Pancreas (tissue), 10 donors: Measurements from ENCODE around the gene OPCML. TPM values are rescaled to one million over a fixed set of nuclear protein-coding genes. Genes with fewer than 3 reads are reported as not detected.

ENCODE experiments used
- ATAC-seq, 4 donors: fragments of 200-7000 bp; cut with Tn5 transposase; one replicate each; pipeline versions ENCODE4 v1.8.0 to v1.9.1; 2020; ENCODE audit warnings: mild to moderate bottlenecking in 4 of 4, moderate library complexity in 4 of 4
- DNase-seq, 6 donors: peaks; one replicate each; pipeline ENCODE4 v3.0.0-alpha.2; 2020
- FAIRE-seq: peaks from 2 replicates; lab custom pipeline; 2012; peaks lifted over from hg19 to GRCh38; lab: Jason Lieb, UNC
- H3K27ac ChIP-seq, 4 donors: fragments of 200-600 bp; sonication (generic); 1 replicate in 3 of 4; 2 replicates in 1 of 4; pipeline versions ENCODE4 v1.5.0 to v1.8.0; 2020
- H3K27me3 ChIP-seq, 4 donors: fragments of 200-600 bp; one replicate each; pipeline ENCODE4 v1.8.0; 2021
- H3K36me3 ChIP-seq, 3 donors: fragments of 200-600 bp; sonication (generic) in 1 of 3; one replicate each; pipeline versions ENCODE4 v1.5.0 to v1.8.0; 2020 to 2021
- H3K4me1 ChIP-seq, 3 donors: fragments of 200-600 bp; one replicate each; pipeline ENCODE4 v1.8.0; 2021
- H3K4me3 ChIP-seq, 4 donors: fragments of 200-600 bp; sonication (generic) in 2 of 4; one replicate each; pipeline versions ENCODE4 v1.5.0 to v1.8.0; 2020 to 2021
- H3K9me3 ChIP-seq, 4 donors: fragments of 200-600 bp; one replicate each; pipeline ENCODE4 v1.8.0; 2021
- CTCF ChIP-seq, 4 donors: fragments of 200-600 bp; sonication (generic) in 3 of 4; IDR thresholded peaks; one replicate each; pipeline versions ENCODE4 v1.5.0 to v1.8.0; 2021; ENCODE audit warnings: antibody characterized with exemption in 4 of 4
- WGBS, 2 donors: extraction: QIAGEN DNeasy Blood & Tissue Kit; methylation state at CpG; one replicate each; pipeline ENCODE4 v1.1.7; 2013; 5-methylcytosine and 5-hydroxymethylcytosine counted together
- intact Hi-C, 3 donors: fragments of 100-400 bp; cut with DNase I; formaldehyde crosslinking; loops; one replicate each; pipeline versions ENCODE4 v1.11.1 to v1.14.2; 2022
- polyA plus RNA-seq, 2 donors: library from polyadenylated mRNA; stranded (reverse); fragments of 200-250 nt; gene quantifications; one replicate each; pipeline ENCODE4 v1.2.3, GENCODE V29; 2013
- total RNA-seq, 6 donors: library from RNA; stranded (reverse); fragmentation: NEBNext Ultra II Directional in 4 of 6; extraction: Animal tissue kit (Norgen Biotek cat#: 25700) in 4 of 6; gene quantifications; one replicate each; pipeline versions ENCODE4 v1.2.1 to v1.2.4, GENCODE V29; 2021 to 2023
- donor health status: healthy with polysubstance abuse.
- donor health status: DM: no; HTN: no; CAD: no; lungs with moderate emphysema.
- donor health status: DM: no; HTN: no; CAD: no.
- donor health status: control.
- donor health status: control.
- donor health status: Bipolar disorder and iron deficiency.
- donor health status: DM: yes; HTN: yes; CAD: no.
- donor health status: DM: no; HTN: no; CAD: no.
- donor health status: DM: no; HTN: no; CAD: no.
- donor health status: DM: yes; HTN: yes; CAD: no.

OPCML gene
- total and polyA plus RNA-seq, 8 donors: 0.05 to 0.31 (median 0.19) TPM

DNA sequence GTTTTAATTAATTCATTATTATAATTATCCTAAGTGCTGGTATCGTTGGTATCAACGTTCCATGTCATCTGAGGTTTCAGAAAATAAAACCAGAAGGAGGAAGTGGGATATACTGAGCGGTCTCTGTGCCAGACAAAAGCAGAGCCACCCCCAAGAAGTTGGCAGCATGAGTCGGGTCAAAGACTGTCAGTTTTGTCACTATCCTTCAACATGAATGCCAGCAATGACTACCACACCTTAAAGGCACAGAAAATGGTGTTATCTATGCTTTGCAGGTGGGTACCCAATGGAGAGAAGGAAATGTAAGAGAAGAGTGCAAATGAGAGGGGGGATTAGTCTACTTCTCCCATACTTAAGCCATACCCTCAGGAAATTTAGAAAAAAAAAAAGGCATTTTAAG, 408.5 kb downstream of the OPCML start:
- FAIRE-seq (no peak), ATAC-seq (no peak), DNase-seq (no peak)
- intact Hi-C loops: no loop called here
- peaks cover 0 to 6% (median 0%) of the 10 kb centered on the region in 4 donors for H3K27me3 ChIP-seq
- H3K4me1 ChIP-seq: no peaks in the 10 kb centered on the region
- no peak overlapping the region for H3K4me3 ChIP-seq
- 29 to 36% methylated on average over 4 of the region's 4 CpGs for WGBS, 2 donors
- H3K36me3 ChIP-seq: no peaks in the 10 kb centered on the region
- TF ChIP-seq CTCF (IDR thresholded peaks at IDR 0.05): no peak
- no peak overlapping the region for H3K27ac ChIP-seq
- no peaks in the 10 kb centered on the region for H3K9me3 ChIP-seq

- ATAC-seq (no peak), FAIRE-seq (no peak), DNase-seq (no peak)
- intact Hi-C loops: no loop called here
- Histone ChIP-seq H3K27ac (no peak overlapping the region), H3K27me3 (peaks cover 0 to 6% (median 0%) of the 10 kb centered on the region in 4 donors), H3K4me3 (no peak overlapping the region), H3K9me3 (no peaks in the 10 kb centered on the region), H3K4me1 (no peaks in the 10 kb centered on the region), H3K36me3 (no peaks in the 10 kb centered on the region)
- TF ChIP-seq CTCF (IDR thresholded peaks at IDR 0.05): no peak
- WGBS, 2 donors: 41 to 49% methylated on average over 7 of the region's 7 CpGs
These were observed 408.9 kb downstream of the OPCML start for GRCh38 chr11:133123366-133123765.

DNA sequence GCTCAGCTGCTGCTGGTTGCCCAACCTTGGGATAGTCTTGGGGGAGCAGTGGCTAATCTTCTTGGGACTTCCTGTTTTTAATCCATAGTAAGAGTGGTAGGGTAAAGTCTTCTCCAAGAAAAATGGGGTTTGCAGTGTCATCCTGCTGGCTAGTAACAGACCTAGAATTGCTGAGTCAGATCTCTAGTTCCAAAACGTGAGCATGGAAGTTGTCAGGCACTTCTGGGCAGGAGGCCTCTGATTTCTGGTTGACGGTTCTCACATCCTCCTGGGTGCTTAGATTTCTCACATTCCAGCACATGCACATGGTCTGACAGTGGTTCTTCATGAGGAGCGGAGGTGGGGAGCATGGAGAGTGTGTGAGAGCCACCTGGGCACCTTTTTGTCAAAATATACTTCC, 410.0 kb downstream of the OPCML start:
- no peaks in the 10 kb centered on the region for H3K4me1 ChIP-seq
- no peak for TF ChIP-seq CTCF (IDR thresholded peaks at IDR 0.05)
- no peak overlapping the region for H3K27ac ChIP-seq
- WGBS, 2 donors: 18 to 43% methylated on average over 3 of the region's 3 CpGs
- H3K4me3 ChIP-seq: no peak overlapping the region
- intact Hi-C loops: no loop called here
- DNase-seq (no peak), FAIRE-seq (no peak), ATAC-seq (no peak)
- no peaks in the 10 kb centered on the region for H3K36me3 ChIP-seq
- H3K9me3 ChIP-seq: no peaks in the 10 kb centered on the region
- peaks cover 0 to 6% (median 0%) of the 10 kb centered on the region in 4 donors for H3K27me3 ChIP-seq

GRCh38 chr11:133118563-133119268, 413.6 kb downstream of the OPCML start:
- intact Hi-C loops: no loop called here
- 68 to 77% methylated on average over 7 of the region's 7 CpGs for WGBS, 2 donors
- no peak for FAIRE-seq
- DNase-seq: no peak
- no peak overlapping the region for H3K4me3 ChIP-seq
- H3K27me3 ChIP-seq: no peaks in the 10 kb centered on the region
- no peaks in the 10 kb centered on the region for H3K4me1 ChIP-seq
- no peak for ATAC-seq
- TF ChIP-seq CTCF (IDR thresholded peaks at IDR 0.05): no peak
- no peaks in the 10 kb centered on the region for H3K36me3 ChIP-seq
- H3K27ac ChIP-seq: no peak overlapping the region
- no peaks in the 10 kb centered on the region for H3K9me3 ChIP-seq

- no peak for ATAC-seq
- 87 to 88% methylated on average over 7 of the region's 7 CpGs for WGBS, 2 donors
- intact Hi-C loops: no loop called here
- H3K36me3 ChIP-seq: no peaks in the 10 kb centered on the region
- H3K27me3 ChIP-seq: no peaks in the 10 kb centered on the region
- no peaks in the 10 kb centered on the region for H3K9me3 ChIP-seq
- DNase-seq: no peak
- TF ChIP-seq CTCF (IDR thresholded peaks at IDR 0.05): no peak
- H3K4me1 ChIP-seq: no peaks in the 10 kb centered on the region
- FAIRE-seq: no peak
- H3K4me3 ChIP-seq: no peak overlapping the region
- no peak overlapping the region for H3K27ac ChIP-seq
These were observed 417.2 kb downstream of the OPCML start for GRCh38 chr11:133115099-133115498.
